ENCODE results near the gene PRKRA. TPM values are rescaled to one million over a fixed set of nuclear protein-coding genes. Genes with fewer than 3 reads are reported as not detected.

PRKRA gene
- 10 to 100 TPM; 59.8 to 67.7 TPM for total RNA-seq

- Histone ChIP-seq H3K4me1 (replicated peaks) (peaks cover 6% of the 10 kb centered on the region), H3K27ac (peak within 1 kb of the TSS; percentile 98), H3K9me3 (no peaks in the 10 kb centered on the region), H3K4me3 (peak within 1 kb of the TSS; percentile 69 to 80), H3K27me3 (replicated peaks; ENCODE audit: insufficient read depth) (no peaks in the 10 kb centered on the region), H3K36me3 (no peaks in the 10 kb centered on the region)
- TF ChIP-seq POLR2AphosphoS5 (IDR thresholded peaks at IDR 0.05) (peak; percentile 95), CTCF (IDR thresholded peaks at IDR 0.05) (peak; percentile 13 to 48 (median 36)), POLR2A (IDR thresholded peaks at IDR 0.05) (peak; percentile 94)
- whole genome bisulfite sequencing: 1% methylated on average over 47 of the region's 76 CpGs
- intact Hi-C loops (cut with DNase I): loop anchor here (2.0 kb wide), 1 partner anchor 28 kb away; the partner anchor contains the start of gene FKBP7
- DNase-seq (ENCODE audit: low spot score): peak; percentile 97
These were observed at the start of gene PRKRA, which contains the start of gene PJVK for GRCh38 chr2:178450774-178451525. TSS of gene PRKRA (minus strand) at chr2:178451175. CDS start at chr2:178451030, 145 bp downstream. TSS of gene PJVK (plus strand) at chr2:178451378. CDS start at chr2:178453410, 2,032 bp downstream.

- no peak for DNase-seq (ENCODE audit: low spot score)
- Histone ChIP-seq H3K4me3 (no peak overlapping the region), H3K27me3 (replicated peaks; ENCODE audit: insufficient read depth) (no peaks in the 10 kb centered on the region), H3K36me3 (peaks cover 0 to 9% of the 10 kb centered on the region in 2 donors), H3K27ac (no peak overlapping the region), H3K9me3 (no peaks in the 10 kb centered on the region), H3K4me1 (replicated peaks) (no peaks in the 10 kb centered on the region)
- WGBS: 99% methylated on average over 3 of the region's 3 CpGs
- TF ChIP-seq CTCF (IDR thresholded peaks at IDR 0.05) (no peak), POLR2AphosphoS5 (IDR thresholded peaks at IDR 0.05) (no peak), POLR2A (IDR thresholded peaks at IDR 0.05) (no peak)
- intact Hi-C loops (cut with DNase I): no loop called here
These were observed 48.7 kb upstream of the PRKRA start for GRCh38 chr2:178499640-178500039.

- no peak for TF ChIP-seq CTCF (IDR thresholded peaks at IDR 0.05)
- TF ChIP-seq POLR2A (IDR thresholded peaks at IDR 0.05): no peak
- TF ChIP-seq POLR2AphosphoS5 (IDR thresholded peaks at IDR 0.05): no peak
- intact Hi-C loops (cut with DNase I): no loop called here
- Histone ChIP-seq H3K27ac (no peak overlapping the region), H3K36me3 (peaks cover 0 to 9% of the 10 kb centered on the region in 2 donors), H3K4me1 (replicated peaks) (no peaks in the 10 kb centered on the region), H3K27me3 (replicated peaks; ENCODE audit: insufficient read depth) (no peaks in the 10 kb centered on the region), H3K4me3 (no peak overlapping the region), H3K9me3 (no peaks in the 10 kb centered on the region)
- no peak for DNase-seq (ENCODE audit: low spot score)
These were observed 47.2 kb upstream of the PRKRA start for GRCh38 chr2:178498137-178498536.

GRCh38 chr2:178496049-178496448 is 45.1 kb upstream of the PRKRA start:
- TF ChIP-seq POLR2A (IDR thresholded peaks at IDR 0.05): no peak
- no peaks in the 10 kb centered on the region for H3K9me3 ChIP-seq
- DNase-seq (ENCODE audit: low spot score): no peak
- peaks cover 0 to 6% of the 10 kb centered on the region in 2 donors for H3K36me3 ChIP-seq
- H3K27me3 ChIP-seq (replicated peaks; ENCODE audit: insufficient read depth): no peaks in the 10 kb centered on the region
- H3K27ac ChIP-seq: no peak overlapping the region
- H3K4me3 ChIP-seq: no peak overlapping the region
- no peaks in the 10 kb centered on the region for H3K4me1 ChIP-seq (replicated peaks)
- intact Hi-C loops (cut with DNase I): no loop called here
- WGBS: 63% methylated on average over 4 of the region's 4 CpGs

- no peaks in the 10 kb centered on the region for H3K27me3 ChIP-seq (replicated peaks; ENCODE audit: insufficient read depth)
- intact Hi-C loops (cut with DNase I): no loop called here
- no peak for DNase-seq (ENCODE audit: low spot score)
- H3K4me1 ChIP-seq (replicated peaks): no peaks in the 10 kb centered on the region
- TF ChIP-seq POLR2AphosphoS5 (IDR thresholded peaks at IDR 0.05) (no peak), POLR2A (IDR thresholded peaks at IDR 0.05) (no peak), CTCF (IDR thresholded peaks at IDR 0.05) (no peak)
- H3K27ac ChIP-seq: no peak overlapping the region
- H3K36me3 ChIP-seq: no peaks in the 10 kb centered on the region
- no peak overlapping the region for H3K4me3 ChIP-seq
- H3K9me3 ChIP-seq: no peaks in the 10 kb centered on the region
- WGBS: 93% methylated on average over 6 of the region's 6 CpGs
These were observed 40.6 kb upstream of the PRKRA start for GRCh38 chr2:178491612-178492011.
